HG02970 (cell line): ENCODE measurements around the gene FUT7.
"Not testable (repeated sequence)": the region's sequence is repeated elsewhere in the genome, so short reads cannot be mapped to it uniquely, and the experiment has no call there.

Experiments
- ATAC-seq: cut with Tn5 transposase; IDR thresholded peaks from one replicate; pipeline ENCODE4 v1.9.1; 2021; ENCODE audit warnings: mild to moderate bottlenecking, moderate library complexity, moderate number of reproducible peaks; ENCODE audit not compliant: unreplicated experiment, low FRiP score

FUT7 gene

DNA sequence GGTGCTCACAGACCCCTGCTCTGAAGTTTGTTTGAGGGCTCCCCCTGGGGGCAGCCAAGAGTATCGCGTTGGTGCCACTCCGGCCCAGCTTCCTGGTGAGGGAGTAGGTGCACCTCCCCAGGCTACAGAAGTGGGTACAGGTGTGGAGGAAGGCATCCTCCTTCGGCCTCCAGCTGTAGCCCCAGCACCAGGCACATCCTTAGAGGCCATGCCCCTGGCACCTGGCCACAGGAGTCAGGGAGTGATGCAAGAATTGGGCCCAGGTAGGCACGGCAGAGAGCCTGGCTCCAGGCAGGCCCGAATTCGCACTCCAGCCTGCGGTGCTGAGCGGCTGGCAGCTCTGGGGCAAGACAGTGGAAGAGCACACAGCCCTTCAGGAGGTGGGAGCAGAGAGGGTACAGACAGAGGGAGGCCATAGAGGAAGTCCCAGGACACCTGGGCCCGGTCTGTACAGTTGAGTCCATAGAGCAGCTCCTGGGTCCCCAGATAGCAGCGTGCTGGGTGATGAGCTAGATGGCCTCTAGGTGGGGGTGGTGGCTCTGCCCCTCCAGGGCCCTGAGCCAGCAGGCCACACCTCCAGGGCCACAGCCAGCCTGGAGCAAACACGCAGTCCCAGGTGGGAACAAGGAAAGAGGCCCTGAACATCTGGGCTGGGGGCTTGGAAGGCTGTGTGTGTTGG is 36.1 kb upstream of the FUT7 start:
- no peak for ATAC-seq

DNA sequence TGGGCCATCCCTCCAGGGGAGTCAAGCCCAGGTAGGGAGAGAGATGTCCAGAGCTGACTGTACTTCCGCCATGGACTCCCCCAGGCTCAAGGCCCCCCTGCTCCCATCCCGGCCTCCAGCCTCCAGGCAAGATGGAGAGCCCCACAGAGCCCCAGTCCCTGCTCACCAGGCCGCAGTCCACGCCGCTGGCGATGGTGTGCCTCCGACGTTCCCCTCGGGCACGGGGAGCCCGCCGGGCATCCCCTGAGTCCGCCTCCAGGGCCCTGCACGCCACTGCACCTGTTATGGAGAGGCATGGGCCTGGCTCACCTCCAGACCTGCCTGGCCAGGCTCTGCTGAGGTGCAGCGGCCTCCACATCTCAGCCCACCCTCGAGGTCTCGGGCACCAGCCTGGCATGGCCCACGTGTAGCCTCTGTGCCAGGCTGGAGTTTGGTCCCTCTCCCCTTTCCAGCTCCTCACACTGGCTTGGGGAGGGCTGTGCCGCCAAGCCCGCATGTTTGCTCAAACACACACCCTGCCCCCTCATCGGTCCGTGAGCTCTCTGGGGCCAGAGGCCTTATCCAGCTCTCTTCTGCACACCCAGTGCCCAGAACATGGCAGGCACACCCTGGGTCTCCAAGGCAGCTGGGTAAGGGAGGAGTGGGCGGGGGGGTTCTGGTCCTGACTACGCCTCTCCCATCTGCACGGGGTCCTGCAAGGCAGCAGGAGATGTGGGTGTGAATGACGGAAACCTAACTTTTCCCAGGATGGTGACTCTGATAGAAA is 34.4 kb upstream of the FUT7 start:
- ATAC-seq = no peak

DNA sequence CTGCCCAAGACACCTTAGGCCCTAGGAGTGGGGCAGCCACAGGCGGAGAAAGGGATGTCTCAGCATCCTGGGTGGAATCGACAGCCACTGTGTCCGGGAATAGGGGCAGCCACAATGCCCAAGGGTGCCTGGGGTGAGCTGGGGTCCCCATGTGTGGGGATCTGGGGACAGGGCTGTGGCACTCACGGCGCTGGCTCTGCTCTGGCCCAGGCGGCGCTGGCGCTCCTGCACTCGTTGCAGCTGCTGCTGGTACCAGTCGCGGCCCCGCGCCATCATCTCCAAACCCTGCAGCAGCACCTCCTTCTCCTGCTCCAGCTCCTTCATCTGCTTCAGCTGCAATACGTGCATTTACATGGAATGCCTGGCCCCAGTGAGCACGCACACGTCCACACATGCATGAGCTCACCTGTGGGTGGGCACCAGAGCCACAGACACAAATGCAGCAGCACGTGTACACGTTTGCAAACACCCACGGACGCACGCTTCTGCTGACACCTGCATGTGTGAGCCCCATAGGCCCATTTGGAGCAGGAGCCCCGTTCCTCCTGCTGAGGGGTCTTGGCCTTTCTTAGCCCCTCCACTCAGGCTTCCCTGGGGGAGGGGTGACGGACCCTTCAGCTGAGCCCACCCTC is 33.6 kb upstream of the FUT7 start:
- no peak for ATAC-seq

DNA sequence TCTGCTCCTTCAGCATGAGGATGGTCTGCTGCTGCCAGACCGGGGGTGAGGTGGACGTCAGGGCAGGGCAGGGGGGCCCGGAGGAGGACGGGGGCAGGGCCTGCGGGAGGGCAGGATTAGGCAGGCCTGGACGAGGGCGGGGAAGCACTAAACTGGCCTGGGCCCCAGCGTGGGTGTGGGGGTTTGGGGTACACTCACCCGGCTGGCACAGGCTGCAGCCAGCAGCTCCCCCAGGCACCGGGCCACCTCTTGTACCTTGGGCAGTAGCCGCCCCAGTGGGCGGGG is 32.9 kb upstream of the FUT7 start:
- no peak for ATAC-seq

DNA sequence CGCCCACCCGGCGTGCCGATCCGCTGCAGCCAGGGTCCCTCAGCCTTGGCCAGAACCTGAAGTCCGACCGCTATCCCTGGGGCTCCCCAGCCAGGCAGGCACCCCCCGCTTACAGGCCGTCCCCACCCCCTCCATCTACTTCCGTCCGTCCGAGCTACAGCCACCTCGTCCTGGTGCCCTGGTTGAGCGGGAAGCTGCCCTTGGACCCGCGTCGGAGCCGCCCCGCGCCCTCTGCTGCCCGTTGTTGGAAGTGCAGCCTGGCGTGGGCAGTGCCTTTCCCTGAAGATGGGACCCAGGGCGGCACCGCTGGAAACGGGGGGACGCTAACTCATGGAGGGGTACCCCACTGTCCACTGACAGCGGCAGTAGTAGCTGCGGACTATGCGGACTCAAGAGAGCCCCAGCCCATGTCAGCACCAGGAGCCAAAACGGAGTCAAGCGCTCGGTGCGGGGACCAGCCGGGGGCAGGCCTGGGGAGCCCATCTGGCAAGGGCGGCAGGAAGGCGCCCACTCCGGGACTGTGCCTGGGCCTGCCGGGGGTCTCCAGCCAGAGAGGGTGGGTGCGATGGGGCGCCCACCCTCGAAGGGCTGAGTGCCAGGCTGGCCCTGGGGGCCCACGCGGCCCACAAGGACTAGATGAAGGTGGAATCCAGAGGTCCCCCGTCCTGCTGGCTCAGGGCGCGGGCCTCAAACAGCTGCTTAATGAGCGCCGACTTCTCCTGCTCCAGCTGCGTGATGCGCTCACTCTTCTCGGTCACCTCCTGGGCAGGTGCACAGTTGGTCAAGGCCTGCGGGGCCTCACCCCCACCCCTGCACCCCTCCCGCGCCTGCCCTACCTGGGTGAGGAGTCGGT is 32.4 kb upstream of the FUT7 start:
- ATAC-seq = no peak

DNA sequence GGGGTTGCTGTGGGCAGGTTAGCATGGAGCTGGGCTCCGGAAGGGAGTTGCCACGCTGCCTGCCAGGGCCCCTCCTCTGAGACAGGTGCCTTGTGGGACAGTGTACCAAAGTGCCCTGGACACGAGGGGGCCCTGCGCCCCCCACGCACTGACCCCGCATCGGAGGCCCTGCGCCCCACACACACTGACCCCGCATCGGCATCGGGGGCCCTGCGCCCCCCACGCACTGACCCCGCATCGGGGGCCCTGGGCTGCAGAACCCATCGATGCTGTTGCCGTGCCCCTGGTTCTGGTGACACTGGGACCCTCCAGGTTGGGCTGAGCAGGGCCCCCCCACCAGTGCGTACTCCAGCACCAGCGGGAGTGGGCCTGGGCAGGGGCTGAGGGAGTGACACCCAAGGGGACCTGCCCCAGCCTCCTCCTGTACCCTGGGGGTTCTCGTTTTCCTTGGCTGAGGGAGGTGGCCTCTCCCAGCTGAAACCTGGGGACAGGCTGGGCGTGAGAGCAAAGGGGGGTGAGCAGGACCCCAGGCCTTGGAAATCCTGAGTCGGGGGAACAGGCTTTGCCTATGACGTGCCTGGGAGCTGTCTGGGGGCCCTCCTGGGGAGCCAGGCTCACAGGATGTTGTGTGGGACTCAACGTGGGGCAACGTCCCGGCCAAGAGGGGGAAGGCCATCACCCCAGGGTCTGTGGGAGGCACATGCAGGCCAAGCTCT is 31.6 kb upstream of the FUT7 start:
- no peak for ATAC-seq

DNA sequence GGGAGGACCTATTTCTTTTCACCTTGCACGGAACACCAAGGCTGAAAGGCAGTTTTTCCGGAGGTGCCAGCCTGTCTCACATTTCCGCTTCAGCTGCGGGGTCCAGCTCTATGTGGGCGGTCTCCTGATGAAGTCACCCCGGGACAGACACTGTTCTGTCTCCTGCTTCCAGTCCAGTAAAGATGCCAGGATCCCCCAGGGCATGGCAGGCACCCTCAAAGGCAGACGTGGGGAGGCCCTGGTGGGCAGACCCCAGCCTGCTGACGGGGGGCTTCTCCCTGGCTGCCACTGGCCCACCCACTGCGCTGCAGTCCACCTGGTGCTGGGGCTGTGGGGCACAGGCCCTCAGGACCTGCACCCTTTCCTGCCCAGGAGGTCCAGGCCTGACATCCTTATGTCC is 30.9 kb upstream of the FUT7 start:
- not testable (repeated sequence) for ATAC-seq

DNA sequence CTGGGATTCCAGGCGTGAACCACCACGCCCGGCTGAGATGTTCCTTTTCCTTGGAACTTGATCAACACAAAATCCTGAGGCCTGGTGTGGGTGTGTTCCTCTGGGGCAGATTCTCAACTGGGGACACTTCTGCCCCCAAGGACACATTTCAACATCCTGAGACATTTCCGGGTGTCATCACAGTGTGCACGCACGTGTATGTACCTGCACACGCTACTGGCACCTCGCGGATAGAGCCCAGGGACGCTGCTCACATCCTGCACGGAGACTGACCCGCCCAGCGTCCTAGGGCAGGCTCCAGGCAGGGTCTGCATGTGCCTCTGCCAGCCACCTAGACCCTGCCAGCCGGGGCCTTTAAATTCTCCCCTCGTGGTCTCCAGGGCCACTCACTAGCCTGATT is 30.5 kb upstream of the FUT7 start:
- no peak for ATAC-seq

DNA sequence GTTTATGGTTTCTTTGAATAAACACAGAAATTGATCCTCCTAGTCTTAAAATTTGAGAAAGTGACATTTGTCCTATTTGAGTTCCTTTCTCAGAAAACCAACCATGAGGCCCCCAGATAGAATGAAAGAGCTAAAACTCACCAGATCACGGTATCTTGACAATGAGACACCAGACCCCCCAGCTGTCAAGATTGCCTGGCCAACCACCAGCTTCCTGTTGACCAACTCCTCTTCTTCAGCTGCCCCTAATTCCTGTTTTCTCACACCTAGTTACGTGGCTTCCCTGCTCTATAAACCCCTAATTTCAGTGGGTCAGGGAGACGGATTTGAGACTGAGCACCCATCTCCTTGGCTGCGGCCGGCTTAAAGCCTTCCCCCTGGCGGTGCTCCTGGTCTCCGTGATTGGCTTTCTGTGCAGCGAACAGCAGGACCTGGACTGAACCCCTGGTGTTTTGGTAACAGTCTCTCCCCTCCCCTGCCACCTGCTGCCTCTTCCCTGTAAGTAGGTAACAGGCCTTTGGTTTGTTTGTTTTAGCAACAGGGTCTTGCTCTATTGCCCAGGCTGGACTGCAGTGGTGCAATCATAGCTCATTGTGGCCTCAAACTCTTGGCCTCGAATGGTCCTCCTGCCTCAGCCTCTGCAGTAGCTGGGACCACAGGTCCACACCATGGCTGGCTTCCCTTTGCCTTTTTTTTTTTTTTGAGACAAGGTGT is 26.8 kb upstream of the FUT7 start:
- ATAC-seq = no peak

DNA sequence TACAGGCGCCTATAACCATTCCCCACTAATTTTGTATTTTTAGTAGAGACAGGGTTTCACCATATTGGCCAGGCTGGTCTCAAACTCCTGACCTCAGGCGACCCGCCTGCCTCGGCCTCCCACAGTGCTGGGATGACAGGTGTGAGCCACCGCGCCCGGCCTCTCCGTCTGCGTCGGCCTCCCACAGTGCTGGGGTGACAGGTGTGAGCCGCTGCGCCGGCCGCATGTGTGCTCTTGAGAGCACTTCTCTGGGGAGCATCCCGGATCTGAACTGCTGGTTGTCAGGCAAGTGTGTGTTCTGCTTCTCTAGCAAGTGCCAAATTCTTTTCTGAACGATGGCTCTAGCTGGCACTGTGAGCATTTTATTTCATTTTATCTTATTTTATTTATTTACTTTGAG is 25.7 kb upstream of the FUT7 start:
- no peak for ATAC-seq

DNA sequence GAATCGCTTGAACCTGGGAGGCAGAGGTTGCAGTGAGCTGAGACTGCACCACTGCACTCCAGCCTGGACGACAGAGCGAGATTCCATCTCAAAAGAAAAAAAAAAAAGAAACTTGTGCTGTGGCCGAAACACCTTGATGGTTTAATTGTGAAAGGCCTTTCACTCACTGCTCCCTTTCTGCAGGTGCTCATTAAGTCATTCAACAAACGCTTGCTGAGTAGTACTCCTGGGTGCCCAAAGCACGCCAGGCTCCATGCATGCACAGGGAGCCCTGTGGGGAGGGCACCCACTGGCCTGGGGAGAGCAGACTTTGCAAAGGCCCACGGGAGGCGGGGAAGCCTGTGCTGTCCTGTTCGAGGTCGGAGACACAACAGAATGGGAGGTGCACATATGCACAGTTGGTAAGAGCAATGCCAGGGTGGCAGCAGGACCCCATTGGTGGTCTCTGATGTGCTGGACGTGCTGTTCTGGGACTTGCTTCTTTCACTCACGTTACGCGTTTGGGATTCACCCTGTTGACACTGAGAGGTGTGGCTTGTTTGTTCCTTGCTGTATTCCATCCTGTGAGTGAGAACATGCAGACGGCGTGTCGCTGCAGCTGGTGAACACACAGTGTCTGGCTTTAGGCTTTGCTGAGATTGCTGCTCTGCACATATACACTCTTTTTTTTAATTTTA is 25.0 kb upstream of the FUT7 start:
- ATAC-seq = no peak

DNA sequence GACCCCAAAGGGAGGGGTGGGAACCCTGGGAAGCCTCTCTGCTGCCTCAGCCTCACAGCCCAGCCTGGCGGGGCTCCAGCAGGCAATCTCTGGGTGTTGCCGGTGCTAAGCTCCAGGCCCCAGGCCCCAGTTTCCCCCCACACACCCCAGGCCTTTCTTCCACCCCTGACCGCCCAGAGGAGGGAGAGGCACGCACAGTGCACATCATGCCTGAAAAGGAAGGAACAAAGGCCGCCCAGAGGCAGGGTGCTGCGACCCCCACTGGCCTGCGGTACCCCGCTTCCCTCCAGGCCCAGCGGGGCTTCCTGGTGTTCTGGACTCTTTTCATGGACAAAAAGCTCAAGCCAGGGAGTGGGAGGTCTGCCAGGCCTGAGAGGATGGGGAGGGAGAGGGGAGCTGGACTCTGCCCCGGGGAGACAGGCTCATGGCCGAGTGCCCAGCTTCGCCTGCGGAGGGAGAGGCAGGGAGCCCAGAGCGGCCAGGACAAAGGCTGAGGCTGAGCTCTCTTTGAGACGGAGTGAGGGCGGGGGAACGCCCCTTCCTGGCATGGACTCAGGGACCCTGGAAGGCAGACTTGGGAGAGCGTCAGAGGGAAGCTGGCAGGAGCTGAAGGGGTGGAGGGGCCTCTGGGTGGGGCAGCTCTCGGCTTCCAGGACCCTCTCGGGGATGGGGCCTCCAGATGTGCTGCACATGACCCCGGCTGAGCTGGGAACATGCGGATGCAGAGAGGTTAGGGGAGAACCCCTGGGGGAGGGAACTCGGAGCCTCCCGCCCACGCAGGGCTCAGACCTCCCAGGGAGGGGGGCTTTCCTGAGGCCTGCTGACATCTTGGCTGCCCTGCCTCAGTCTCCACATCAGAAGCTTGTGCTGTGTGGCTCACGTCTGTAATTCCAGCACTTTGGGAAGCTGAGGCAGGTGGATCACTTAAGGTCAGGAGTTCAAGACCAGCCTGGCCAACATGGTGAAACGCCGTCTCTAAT is 23.8 kb upstream of the FUT7 start:
- ATAC-seq = no peak

DNA sequence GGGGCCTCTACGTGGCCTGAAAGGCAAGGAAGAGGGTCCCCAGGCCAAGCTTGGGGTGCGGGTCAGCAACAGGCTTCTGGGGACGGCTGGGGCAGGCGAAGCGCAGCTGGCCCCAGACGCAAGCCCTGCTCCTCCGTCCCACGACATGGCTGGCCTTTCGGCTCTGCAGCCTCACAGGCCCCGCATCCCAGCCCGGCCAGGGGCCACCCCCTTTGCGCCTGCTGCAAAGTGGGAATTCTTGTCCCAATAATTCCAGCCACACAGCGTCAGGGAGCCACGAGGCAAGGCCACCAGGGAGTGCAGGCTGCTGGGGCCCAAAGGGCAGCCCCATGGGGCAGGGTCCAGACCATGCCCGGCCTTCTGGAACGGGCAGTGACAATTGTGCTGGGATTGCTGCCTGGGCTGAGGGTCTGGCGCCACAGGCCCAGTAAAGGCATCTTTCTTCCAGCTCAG is 23.1 kb upstream of the FUT7 start:
- no peak for ATAC-seq

DNA sequence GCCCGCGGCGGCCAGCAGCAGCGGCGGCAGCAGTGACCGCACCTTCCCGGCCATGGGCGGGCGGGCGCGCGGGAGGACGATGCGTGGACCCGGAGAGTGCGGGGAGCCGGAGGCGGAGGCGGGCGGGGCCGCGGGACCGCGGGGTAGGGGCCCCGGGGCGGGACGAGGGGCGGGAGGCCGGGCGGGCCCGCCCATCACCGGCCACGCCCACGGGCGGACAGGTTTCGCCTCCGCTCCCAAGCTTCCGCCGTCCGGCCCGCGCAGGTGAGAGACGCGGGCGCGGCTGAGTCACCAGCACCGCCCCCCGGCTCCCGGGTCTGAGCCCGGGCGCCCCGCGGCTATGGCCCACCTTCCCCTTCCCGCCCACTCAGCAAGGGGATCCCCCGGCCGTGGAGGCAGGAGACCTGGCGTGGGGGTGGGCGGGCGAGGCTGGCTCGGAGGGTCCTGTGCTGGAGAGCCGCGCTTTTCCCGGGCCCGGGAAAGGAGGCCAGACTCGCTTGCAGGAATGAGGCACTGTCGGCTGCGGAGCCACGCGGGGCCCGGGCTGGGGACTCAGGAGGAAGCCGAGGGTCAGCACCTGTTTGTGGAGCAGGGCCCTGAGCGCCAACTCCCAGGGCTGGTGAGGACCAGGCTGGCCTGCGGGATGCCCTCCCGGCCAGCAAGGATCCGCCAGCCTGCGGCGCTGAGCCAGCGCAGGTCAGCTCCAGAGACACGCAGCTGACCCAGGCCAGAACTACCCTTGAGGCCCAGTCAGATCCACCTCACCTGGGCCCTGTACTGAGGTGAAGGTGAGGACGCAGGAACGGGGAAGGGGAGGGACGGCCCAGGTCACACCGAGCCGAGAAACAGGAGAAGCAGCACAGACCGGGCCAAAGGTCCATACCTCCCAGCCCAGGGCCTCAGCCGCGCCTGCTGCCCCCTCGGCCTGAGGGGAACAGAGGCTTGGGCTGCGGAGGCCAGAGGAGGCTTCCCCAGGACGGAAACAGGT is 22.4 kb upstream of the FUT7 start, which contains the start of gene ENTPD2:
TSS of gene ENTPD2 (minus strand) at position 118 of the 988 bp plus-strand sequence. CDS start at position 54, 64 bp downstream.
- ATAC-seq = no peak

DNA sequence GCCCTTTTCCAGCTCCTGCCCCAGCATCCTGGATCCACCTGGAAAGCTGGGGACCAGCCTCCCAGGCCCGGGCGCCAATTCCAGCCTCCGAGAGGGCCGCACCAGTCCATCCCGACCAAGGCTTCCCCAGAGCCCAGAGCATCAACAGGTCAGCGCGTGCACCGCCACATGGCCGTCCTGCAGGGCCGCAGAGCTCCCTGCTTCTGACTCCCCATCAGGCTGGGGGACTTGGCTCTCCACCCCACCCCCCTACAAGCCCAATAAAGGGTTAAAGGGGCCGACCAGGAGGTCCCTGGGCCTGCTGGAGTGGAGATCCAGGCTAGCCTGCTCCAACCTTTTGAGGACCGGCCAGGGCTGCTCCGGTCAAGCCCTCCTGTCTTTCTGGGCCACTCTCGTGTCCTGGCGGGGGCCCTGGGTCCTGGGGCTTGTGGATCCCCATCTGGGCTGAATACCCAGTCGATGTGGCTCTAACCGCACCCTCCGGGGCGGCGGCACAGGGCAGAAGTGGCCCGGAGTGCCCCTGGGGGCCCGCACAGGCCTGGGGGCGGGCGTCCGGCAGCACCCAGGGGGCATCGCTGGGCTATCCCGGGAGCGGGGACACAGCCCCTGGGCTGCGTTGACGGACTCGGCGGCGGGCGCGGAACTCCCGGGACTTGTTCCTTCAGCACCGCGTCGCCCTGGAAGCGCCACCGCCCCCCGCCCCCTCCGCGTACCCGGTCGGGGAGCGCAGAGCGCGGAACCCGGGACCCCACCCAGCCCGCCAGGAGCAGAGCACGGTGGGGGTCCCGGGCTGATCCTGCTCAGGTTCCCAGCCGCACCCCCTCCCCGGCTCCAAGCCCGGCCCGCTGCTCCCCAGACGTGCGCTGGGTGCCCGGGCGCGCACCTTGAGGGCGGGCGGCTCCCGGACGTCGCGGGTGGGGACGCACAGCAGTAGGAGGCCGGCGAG is 21.4 kb upstream of the FUT7 start:
- no peak for ATAC-seq

DNA sequence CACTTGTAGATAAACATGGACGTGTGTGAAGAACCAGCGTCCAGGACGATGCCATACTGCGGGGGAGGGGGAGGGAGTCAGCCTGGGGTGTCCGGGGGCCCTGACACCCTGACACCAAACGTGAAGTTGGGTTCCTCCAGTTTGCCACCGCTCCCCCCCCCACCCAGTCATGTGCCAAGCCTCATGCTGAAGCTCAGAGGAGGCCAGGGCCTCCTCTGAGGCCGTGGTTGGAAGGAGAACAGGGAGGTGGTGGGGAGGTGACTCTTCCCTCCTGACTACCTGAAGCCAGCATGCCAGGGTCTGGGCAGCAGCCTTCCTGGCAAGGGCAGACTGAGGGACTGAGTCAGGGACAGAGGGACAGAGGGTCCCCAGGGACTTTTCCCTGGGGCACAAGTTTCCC is 20.4 kb upstream of the FUT7 start:
- ATAC-seq = no peak
